HEK293 (cell line): Measurements from ENCODE around the gene ZNF787.

ENCODE experiments used
- GLI4 ChIP-seq: fragments of 450-650 bp; formaldehyde crosslinking; IDR thresholded peaks from 2 replicates; pipeline ENCODE4 v1.5.1; 2016; ENCODE audit warnings: missing biosample characterization, missing genetic modification characterization
- GLIS1 ChIP-seq: fragments of 450-650 bp; formaldehyde crosslinking; IDR thresholded peaks from 2 replicates; pipeline ENCODE4 v1.5.1; 2016; ENCODE audit warnings: missing biosample characterization, missing genetic modification characterization
- GLIS2 ChIP-seq: fragments of 450-650 bp; formaldehyde crosslinking; IDR thresholded peaks from 2 replicates; pipeline ENCODE4 v1.5.1; 2016; ENCODE audit warnings: missing biosample characterization, missing genetic modification characterization
- IKZF3 ChIP-seq: fragments of 450-650 bp; IDR thresholded peaks from 2 replicates; pipeline ENCODE4 v1.5.0; 2018; ENCODE audit warnings: missing biosample characterization, mild to moderate bottlenecking, missing genetic modification characterization, moderate library complexity
- KLF9 ChIP-seq: fragments of 450-650 bp; formaldehyde crosslinking; IDR thresholded peaks from 2 replicates; pipeline ENCODE4 v1.5.1; 2016; ENCODE audit warnings: missing biosample characterization, missing genetic modification characterization, low read depth
- MYNN ChIP-seq: fragments of 450-650 bp; formaldehyde crosslinking; IDR thresholded peaks from 2 replicates; pipeline ENCODE4 v1.5.1; 2016; ENCODE audit warnings: missing biosample characterization, missing genetic modification characterization, borderline replicate concordance
- SETDB1 ChIP-seq: IDR thresholded peaks from one replicate; pipeline ENCODE4 v1.6.1; 2017; ENCODE audit warnings: mild to moderate bottlenecking, low read length, moderate library complexity, mixed read lengths; ENCODE audit not compliant: insufficient read length
- TCF7L2 ChIP-seq: IDR thresholded peaks from 2 replicates; pipeline ENCODE4 v1.6.1; 2011; ENCODE audit warnings: low read depth, mild to moderate bottlenecking, inconsistent platforms, low read length, moderate library complexity, borderline replicate concordance
- ZBTB21 ChIP-seq: fragments of 450-650 bp; formaldehyde crosslinking; IDR thresholded peaks from 2 replicates; pipeline ENCODE4 v1.5.1; 2017; ENCODE audit warnings: missing biosample characterization, missing genetic modification characterization
- ZNF114 ChIP-seq: fragments of 450-650 bp; formaldehyde crosslinking; IDR thresholded peaks from 2 replicates; pipeline ENCODE4 v1.5.0; 2017; ENCODE audit warnings: missing biosample characterization, missing genetic modification characterization
- ZNF175 ChIP-seq: fragments of 450-650 bp; formaldehyde crosslinking; IDR thresholded peaks from 2 replicates; pipeline ENCODE4 v1.5.1; 2016; ENCODE audit warnings: missing biosample characterization, missing genetic modification characterization
- ZNF202 ChIP-seq: fragments of 450-650 bp; formaldehyde crosslinking; IDR thresholded peaks from 2 replicates; pipeline ENCODE4 v1.5.1; 2016; ENCODE audit warnings: missing biosample characterization, missing genetic modification characterization, borderline replicate concordance
- ZNF211 ChIP-seq: fragments of 450-650 bp; formaldehyde crosslinking; IDR thresholded peaks from 2 replicates; pipeline ENCODE4 v1.5.1; 2016; ENCODE audit warnings: low read depth, missing biosample characterization, missing genetic modification characterization
- ZNF302 ChIP-seq: fragments of 450-650 bp; formaldehyde crosslinking; IDR thresholded peaks from 2 replicates; pipeline ENCODE4 v1.5.1; 2016; ENCODE audit warnings: missing biosample characterization, missing genetic modification characterization, low read depth
- ZNF433 ChIP-seq: fragments of 450-650 bp; formaldehyde crosslinking; IDR thresholded peaks from 2 replicates; pipeline ENCODE4 v1.5.1; 2016; ENCODE audit warnings: missing biosample characterization, missing genetic modification characterization, low read depth
- ZNF707 ChIP-seq: fragments of 450-650 bp; formaldehyde crosslinking; IDR thresholded peaks from 2 replicates; pipeline ENCODE4 v1.5.1; 2016; ENCODE audit warnings: missing biosample characterization, missing genetic modification characterization
- ZNF76 ChIP-seq: fragments of 450-650 bp; formaldehyde crosslinking; IDR thresholded peaks from 2 replicates; pipeline ENCODE4; 2016; ENCODE audit warnings: low read depth, missing biosample characterization, missing genetic modification characterization, borderline replicate concordance
- TF ChIP-seq, protein P1 (sequence below): fragments of 450-650 bp; formaldehyde crosslinking; IDR thresholded peaks from 2 replicates; pipeline ENCODE4 v1.5.1; 2016; ENCODE audit warnings: missing biosample characterization, missing genetic modification characterization
- TF ChIP-seq, protein P2 (sequence below): fragments of 450-650 bp; formaldehyde crosslinking; IDR thresholded peaks from 2 replicates; pipeline ENCODE4 v1.5.1; 2016; ENCODE audit warnings: missing biosample characterization, missing genetic modification characterization, borderline replicate concordance
- TF ChIP-seq, protein P3 (sequence below): fragments of 450-650 bp; formaldehyde crosslinking; conservative IDR thresholded peaks from 2 replicates; pipeline ENCODE4 v1.5.1; 2016; ENCODE audit warnings: low read depth, missing biosample characterization, missing genetic modification characterization
- TF ChIP-seq, protein P4 (sequence below): fragments of 450-650 bp; formaldehyde crosslinking; IDR thresholded peaks from 2 replicates; pipeline ENCODE4 v1.5.1; 2016; ENCODE audit warnings: missing biosample characterization, missing genetic modification characterization, borderline replicate concordance
- TF ChIP-seq, protein P5 (sequence below): fragments of 450-650 bp; IDR thresholded peaks from 2 replicates; pipeline ENCODE4 v1.5.1; 2018; ENCODE audit warnings: missing biosample characterization, missing genetic modification characterization

The ZNF787 gene

DNA sequence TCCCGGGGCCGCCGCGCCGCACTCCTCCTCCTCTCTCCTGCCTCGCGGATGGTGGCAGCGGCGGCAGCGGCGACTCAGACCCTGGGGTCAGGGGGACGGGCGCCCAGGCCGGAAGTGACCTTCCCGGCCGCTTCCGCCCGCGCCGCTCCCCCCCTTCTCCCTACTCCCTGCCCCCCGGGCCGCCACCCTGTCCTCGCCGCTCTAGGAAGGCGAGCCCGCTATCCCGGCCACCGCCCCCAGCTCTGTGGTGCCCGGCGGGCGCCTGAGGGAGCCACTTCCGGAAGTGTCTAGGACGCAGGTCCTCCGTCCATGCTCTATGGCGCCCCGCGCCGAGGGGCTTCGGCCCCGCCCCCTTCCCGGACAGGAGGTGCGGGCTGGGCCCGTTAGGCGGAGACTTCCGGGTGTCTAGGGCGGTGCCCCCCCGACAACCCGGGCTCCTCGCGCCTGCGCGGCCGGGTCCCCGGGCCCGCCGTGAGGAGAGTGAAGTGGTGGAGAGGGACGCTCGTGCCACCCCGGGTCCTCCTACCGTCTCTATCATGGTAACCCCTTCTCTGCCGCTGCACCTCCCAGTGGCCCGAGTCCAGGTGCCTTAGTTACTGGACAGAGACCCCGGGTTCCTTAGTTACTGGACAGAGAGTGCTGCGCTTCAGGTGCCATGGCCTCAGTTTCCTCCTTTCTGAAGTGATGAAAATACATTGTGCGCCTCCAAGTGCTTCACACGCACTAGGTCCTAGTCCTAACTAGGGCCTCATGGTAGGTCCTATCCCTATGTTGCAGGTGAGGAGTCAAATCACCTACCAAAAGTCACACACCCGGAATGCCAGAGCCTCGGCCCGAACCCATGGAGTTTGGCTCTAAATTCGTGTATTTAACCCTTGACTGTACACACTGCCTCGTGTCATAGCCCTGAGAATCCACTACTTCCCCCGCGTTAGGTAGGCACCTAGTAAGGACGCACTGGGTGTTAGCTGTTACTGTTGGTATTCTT, at the start of gene ZNF787 (continued):
- TF ChIP-seq, protein P1, sequence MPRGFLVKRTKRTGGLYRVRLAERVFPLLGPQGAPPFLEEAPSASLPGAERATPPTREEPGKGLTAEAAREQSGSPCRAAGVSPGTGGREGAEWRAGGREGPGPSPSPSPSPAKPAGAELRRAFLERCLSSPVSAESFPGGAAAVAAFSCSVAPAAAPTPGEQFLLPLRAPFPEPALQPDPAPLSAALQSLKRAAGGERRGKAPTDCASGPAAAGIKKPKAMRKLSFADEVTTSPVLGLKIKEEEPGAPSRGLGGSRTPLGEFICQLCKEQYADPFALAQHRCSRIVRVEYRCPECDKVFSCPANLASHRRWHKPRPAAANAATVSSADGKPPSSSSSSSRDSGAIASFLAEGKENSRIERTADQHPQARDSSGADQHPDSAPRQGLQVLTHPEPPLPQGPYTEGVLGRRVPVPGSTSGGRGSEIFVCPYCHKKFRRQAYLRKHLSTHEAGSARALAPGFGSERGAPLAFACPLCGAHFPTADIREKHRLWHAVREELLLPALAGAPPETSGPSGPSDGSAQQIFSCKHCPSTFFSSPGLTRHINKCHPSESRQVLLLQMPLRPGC (tag by site-specific recombination): 0 out of 2 replicates have a peak, but pooled peaks have one; percentile 14
- TF ChIP-seq, protein P2, sequence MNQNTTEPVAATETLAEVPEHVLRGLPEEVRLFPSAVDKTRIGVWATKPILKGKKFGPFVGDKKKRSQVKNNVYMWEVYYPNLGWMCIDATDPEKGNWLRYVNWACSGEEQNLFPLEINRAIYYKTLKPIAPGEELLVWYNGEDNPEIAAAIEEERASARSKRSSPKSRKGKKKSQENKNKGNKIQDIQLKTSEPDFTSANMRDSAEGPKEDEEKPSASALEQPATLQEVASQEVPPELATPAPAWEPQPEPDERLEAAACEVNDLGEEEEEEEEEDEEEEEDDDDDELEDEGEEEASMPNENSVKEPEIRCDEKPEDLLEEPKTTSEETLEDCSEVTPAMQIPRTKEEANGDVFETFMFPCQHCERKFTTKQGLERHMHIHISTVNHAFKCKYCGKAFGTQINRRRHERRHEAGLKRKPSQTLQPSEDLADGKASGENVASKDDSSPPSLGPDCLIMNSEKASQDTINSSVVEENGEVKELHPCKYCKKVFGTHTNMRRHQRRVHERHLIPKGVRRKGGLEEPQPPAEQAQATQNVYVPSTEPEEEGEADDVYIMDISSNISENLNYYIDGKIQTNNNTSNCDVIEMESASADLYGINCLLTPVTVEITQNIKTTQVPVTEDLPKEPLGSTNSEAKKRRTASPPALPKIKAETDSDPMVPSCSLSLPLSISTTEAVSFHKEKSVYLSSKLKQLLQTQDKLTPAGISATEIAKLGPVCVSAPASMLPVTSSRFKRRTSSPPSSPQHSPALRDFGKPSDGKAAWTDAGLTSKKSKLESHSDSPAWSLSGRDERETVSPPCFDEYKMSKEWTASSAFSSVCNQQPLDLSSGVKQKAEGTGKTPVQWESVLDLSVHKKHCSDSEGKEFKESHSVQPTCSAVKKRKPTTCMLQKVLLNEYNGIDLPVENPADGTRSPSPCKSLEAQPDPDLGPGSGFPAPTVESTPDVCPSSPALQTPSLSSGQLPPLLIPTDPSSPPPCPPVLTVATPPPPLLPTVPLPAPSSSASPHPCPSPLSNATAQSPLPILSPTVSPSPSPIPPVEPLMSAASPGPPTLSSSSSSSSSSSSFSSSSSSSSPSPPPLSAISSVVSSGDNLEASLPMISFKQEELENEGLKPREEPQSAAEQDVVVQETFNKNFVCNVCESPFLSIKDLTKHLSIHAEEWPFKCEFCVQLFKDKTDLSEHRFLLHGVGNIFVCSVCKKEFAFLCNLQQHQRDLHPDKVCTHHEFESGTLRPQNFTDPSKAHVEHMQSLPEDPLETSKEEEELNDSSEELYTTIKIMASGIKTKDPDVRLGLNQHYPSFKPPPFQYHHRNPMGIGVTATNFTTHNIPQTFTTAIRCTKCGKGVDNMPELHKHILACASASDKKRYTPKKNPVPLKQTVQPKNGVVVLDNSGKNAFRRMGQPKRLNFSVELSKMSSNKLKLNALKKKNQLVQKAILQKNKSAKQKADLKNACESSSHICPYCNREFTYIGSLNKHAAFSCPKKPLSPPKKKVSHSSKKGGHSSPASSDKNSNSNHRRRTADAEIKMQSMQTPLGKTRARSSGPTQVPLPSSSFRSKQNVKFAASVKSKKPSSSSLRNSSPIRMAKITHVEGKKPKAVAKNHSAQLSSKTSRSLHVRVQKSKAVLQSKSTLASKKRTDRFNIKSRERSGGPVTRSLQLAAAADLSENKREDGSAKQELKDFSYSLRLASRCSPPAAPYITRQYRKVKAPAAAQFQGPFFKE (tag by site-specific recombination): no peak
- TF ChIP-seq ZNF302 (tag by site-specific recombination): no peak
- peak; percentile 95 for TF ChIP-seq KLF9 (tag by site-specific recombination)
- TF ChIP-seq SETDB1: no peak
- no peak for TF ChIP-seq MYNN (tag by site-specific recombination)
- TF ChIP-seq ZNF76 (tag by site-specific recombination): peak; percentile 82
- TF ChIP-seq GLI4 (tag by site-specific recombination): no peak
- no peak for TF ChIP-seq ZNF433 (tag by site-specific recombination)
- no peak for TF ChIP-seq ZNF707 (tag by site-specific recombination)
- TF ChIP-seq, protein P3, sequence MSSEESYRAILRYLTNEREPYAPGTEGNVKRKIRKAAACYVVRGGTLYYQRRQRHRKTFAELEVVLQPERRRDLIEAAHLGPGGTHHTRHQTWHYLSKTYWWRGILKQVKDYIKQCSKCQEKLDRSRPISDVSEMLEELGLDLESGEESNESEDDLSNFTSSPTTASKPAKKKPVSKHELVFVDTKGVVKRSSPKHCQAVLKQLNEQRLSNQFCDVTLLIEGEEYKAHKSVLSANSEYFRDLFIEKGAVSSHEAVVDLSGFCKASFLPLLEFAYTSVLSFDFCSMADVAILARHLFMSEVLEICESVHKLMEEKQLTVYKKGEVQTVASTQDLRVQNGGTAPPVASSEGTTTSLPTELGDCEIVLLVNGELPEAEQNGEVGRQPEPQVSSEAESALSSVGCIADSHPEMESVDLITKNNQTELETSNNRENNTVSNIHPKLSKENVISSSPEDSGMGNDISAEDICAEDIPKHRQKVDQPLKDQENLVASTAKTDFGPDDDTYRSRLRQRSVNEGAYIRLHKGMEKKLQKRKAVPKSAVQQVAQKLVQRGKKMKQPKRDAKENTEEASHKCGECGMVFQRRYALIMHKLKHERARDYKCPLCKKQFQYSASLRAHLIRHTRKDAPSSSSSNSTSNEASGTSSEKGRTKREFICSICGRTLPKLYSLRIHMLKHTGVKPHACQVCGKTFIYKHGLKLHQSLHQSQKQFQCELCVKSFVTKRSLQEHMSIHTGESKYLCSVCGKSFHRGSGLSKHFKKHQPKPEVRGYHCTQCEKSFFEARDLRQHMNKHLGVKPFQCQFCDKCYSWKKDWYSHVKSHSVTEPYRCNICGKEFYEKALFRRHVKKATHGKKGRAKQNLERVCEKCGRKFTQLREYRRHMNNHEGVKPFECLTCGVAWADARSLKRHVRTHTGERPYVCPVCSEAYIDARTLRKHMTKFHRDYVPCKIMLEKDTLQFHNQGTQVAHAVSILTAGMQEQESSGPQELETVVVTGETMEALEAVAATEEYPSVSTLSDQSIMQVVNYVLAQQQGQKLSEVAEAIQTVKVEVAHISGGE (tag by site-specific recombination): peak; percentile 96
- peak; percentile 96 for TF ChIP-seq GLIS2 (tag by site-specific recombination)
- no peak for TF ChIP-seq ZNF211 (tag by site-specific recombination)
- TF ChIP-seq, protein P4, sequence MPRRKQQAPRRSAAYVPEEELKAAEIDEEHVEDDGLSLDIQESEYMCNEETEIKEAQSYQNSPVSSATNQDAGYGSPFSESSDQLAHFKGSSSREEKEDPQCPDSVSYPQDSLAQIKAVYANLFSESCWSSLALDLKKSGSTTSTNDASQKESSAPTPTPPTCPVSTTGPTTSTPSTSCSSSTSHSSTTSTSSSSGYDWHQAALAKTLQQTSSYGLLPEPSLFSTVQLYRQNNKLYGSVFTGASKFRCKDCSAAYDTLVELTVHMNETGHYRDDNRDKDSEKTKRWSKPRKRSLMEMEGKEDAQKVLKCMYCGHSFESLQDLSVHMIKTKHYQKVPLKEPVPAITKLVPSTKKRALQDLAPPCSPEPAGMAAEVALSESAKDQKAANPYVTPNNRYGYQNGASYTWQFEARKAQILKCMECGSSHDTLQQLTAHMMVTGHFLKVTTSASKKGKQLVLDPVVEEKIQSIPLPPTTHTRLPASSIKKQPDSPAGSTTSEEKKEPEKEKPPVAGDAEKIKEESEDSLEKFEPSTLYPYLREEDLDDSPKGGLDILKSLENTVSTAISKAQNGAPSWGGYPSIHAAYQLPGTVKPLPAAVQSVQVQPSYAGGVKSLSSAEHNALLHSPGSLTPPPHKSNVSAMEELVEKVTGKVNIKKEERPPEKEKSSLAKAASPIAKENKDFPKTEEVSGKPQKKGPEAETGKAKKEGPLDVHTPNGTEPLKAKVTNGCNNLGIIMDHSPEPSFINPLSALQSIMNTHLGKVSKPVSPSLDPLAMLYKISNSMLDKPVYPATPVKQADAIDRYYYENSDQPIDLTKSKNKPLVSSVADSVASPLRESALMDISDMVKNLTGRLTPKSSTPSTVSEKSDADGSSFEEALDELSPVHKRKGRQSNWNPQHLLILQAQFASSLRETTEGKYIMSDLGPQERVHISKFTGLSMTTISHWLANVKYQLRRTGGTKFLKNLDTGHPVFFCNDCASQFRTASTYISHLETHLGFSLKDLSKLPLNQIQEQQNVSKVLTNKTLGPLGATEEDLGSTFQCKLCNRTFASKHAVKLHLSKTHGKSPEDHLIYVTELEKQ: no peak
- TF ChIP-seq ZBTB21 (tag by site-specific recombination): peak; percentile 53; the same call in 1 of the 2 replicates
- TF ChIP-seq IKZF3 (tag by site-specific recombination): peak; percentile 68
- no peak for TF ChIP-seq ZNF114 (tag by site-specific recombination)
- no peak for TF ChIP-seq ZNF175
- TF ChIP-seq ZNF202 (tag by site-specific recombination): no peak
- TF ChIP-seq GLIS1: peak; percentile 94
- TF ChIP-seq TCF7L2: no peak
- TF ChIP-seq, protein P5, sequence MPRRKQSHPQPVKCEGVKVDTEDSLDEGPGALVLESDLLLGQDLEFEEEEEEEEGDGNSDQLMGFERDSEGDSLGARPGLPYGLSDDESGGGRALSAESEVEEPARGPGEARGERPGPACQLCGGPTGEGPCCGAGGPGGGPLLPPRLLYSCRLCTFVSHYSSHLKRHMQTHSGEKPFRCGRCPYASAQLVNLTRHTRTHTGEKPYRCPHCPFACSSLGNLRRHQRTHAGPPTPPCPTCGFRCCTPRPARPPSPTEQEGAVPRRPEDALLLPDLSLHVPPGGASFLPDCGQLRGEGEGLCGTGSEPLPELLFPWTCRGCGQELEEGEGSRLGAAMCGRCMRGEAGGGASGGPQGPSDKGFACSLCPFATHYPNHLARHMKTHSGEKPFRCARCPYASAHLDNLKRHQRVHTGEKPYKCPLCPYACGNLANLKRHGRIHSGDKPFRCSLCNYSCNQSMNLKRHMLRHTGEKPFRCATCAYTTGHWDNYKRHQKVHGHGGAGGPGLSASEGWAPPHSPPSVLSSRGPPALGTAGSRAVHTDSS (tag by site-specific recombination): no peak
